ENCODE data around the gene GOLGA5. TPM values are rescaled to one million over a fixed set of nuclear protein-coding genes. Genes with fewer than 3 reads are reported as not detected.
A peak's percentile ranks its signal among the peaks of the same experiment; 100 is the strongest.
"Not testable (repeated sequence)": the region's sequence is repeated elsewhere in the genome, so short reads cannot be mapped to it uniquely, and the experiment has no call there.

The GOLGA5 gene, protein sequence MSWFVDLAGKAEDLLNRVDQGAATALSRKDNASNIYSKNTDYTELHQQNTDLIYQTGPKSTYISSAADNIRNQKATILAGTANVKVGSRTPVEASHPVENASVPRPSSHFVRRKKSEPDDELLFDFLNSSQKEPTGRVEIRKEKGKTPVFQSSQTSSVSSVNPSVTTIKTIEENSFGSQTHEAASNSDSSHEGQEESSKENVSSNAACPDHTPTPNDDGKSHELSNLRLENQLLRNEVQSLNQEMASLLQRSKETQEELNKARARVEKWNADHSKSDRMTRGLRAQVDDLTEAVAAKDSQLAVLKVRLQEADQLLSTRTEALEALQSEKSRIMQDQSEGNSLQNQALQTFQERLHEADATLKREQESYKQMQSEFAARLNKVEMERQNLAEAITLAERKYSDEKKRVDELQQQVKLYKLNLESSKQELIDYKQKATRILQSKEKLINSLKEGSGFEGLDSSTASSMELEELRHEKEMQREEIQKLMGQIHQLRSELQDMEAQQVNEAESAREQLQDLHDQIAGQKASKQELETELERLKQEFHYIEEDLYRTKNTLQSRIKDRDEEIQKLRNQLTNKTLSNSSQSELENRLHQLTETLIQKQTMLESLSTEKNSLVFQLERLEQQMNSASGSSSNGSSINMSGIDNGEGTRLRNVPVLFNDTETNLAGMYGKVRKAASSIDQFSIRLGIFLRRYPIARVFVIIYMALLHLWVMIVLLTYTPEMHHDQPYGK
- total RNA-seq = 40.8 TPM

DNA sequence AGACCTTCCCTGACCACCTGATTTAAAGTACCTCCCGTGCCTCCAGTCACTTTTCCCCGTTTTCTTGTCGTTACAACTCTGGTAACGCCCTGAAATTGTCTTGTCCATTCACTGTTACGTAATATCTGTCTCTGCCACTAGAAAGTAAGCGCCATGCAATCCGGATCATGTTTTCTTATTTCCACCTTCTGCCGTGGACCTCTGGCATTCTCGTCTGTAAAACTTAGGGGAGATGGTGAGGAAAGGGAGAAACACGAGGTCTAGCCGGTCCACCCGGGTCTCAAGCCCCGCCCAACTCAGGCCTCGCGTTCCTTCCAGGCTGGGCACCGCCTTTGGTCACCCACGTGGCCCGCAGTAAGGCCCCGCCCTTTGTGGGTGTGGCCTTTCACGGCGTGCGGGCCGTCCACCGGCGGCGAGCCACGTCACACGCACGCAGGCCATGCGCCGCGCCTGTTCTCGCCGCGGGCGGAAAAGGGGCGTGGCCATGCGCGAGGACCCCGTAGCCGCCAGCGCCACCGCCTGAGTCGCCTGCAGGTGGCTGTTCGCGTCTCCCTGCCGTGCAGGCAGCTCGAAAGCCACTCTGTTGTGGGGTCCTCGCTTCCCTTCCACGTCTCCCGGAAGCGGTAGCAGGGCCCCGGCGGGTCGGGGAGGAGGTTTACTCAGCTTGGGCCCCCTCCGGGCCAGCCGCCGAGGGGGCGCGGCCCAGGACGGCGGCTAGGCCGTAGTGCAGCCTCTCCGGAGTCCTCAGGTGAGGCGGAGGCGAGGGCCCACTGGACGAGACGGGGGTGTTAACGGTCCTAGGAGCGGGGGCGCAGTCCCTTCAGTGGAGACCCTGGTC is at the start of gene GOLGA5:
Gene GOLGA5 (plus strand): TSS at position 597 of the 838 bp plus-strand sequence. CDS start 3,133 bp downstream, outside the sequence.
- FAIRE-seq (no peak), DNase-seq (ENCODE audit: low spot score in 2 of 2) (peak; percentile 88 to 91)

DNA sequence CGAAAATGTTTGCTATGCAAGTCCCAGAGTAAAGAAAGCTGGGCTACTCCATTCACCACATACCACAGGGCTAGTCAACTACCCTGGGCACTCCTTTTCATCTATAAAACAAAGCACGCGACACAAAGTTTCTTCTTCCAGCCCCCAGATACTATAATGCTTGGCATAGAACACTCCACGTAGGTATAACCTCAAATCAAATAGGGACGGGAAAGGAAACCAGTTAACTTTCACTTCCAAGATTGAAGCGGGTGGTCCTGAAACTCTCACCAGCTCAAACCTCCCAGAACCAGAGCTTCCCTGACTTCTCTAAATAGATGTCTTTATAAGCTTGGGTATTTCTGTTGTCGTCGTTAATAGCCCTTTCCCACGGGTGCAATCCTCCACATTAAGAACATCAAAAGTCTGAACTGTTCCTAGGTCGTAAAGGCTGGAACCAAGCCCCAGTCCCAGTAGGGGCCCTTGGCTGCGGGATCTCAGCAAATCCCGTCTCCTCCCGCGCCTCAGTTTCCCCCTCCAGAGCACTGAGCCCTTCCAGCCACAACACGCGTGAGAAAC is 46.3 kb upstream of the GOLGA5 start:
- no peak for DNase-seq (ENCODE audit: low spot score in 2 of 2)
- no peak for FAIRE-seq

DNA sequence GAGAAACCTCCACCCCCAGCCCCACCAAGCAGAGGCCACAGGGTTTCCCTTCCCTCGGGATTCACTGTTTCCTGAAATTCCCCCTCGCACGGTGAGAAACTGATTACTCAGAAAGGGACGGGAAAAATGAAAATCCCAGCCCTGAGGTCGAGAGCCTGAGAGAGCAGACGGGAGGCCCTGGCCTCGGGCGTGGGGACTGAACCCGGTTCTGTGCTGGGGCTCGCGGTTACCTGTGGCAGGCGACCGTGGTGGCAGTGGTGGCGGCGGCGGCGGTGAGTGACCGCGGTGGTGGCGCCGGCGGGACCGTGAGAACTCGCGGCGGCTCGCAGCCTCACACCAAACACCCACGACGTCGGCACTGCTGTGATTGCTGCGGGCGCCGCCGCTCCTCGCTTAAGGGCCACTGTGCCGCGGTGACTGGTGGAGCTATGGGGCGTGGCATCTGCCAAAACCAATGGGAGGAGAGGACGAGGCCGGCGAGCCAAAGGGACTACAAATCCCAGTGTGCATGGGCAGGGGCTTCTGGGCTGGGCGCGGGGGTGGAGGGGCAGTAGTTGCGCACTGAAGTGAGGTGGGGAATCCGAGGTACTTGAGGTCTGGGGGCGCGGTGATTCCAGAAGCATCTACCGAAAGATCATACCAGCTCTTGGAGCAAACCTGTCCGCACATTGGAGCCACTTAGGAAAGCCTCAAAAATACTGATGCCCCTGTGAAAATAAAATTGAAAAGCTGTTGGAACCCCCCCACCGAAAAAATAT is 45.7 kb upstream of the GOLGA5 start, which contains the start of gene LGMN:
Gene LGMN (minus strand): TSS at position 369 of the 758 bp plus-strand sequence. CDS start 15,841 bp downstream, outside the sequence.
- DNase-seq (ENCODE audit: low spot score in 2 of 2) = peak; percentile 87 to 95
- no peak for FAIRE-seq

DNA sequence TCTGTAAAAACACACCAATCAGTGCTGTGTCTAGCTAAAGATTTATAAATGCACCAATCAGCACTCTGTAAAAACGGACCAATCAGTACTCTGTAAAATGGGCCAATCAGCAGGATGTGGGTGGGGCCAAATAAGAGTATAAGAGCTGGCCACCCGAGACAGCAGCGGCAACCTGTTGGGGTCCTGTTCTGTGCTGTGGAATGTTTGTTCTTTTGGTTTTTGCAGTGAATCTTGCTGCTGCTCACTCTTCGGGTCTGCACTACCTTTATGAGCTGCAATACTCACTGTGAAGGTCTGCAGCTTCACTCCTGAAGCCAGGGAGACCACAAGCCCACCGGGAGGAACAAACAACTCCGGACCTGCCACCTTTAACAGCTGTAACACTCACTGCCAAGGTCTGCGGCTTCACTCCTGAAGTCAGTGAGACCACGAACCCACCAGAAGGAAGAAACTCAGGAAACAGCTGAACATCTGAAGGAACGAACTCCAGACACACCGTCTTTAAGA is 43.8 kb upstream of the GOLGA5 start:
- FAIRE-seq = not testable (repeated sequence)

DNA sequence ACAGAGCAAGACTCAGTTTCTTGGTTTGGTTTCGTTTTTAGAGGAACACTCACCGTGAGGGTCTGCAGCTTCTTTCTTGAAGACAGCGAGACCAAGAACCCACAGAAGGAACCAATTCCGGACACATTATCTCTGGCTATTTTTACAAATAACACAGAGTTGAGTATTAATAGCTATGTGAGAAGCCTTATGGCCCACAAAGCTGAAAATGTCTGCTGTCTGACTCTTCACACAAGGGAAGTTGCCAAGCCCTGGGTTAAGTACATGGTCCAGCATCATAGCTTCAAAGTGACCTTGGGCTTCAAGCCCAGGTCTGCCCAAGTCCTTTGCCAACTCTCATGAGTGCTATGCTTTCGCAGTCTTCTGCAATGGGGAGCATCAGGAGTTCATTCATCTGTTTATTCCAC is 43.1 kb upstream of the GOLGA5 start:
- DNase-seq (ENCODE audit: low spot score in 2 of 2) = no peak

More for the DNA sequence above, 43.8 kb upstream of the GOLGA5 start:
- DNase-seq (ENCODE audit: low spot score in 2 of 2) = not testable (repeated sequence)

DNA sequence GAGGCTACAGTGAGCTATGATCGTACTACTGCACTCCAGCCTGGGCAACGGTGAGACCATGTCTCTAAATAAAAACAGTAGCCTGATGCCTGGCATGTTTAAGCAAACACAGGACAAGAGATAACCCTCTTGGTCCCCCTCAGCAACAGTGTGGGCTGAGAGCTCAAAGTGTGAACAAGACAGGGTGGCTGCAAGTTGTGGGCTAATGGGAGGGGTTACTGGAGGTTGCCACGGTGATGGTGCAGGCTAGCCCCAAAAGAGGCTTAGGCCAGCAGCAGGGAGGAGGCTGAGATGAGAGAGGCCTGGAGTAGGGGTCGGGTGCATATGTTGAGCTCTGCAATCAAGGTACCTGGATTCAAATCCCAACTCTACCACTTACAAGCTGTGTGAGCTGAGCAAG is 42.3 kb upstream of the GOLGA5 start:
- DNase-seq (ENCODE audit: low spot score in 2 of 2) (no peak), FAIRE-seq (no peak)

More for the DNA sequence above, 43.1 kb upstream of the GOLGA5 start:
- no peak for FAIRE-seq

DNA sequence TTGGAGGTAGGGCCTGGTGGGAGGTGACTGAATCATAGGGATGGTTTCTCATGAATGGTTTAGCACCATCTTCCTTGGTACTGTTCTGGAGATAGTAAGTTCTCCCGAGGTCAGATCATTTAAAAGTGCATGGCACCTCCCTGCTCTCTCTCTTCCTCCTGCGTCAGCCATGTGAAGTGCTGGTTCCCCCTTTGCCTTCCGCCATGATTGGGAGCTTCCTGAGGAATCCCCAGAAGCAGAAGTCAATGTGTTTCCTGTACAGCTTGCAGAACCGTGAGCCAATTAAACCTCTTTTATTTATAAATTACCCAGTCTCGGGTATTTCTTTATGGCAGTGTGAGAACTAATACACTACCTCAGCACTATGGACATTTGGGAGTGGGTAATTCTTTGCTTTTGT is 40.9 kb upstream of the GOLGA5 start:
- FAIRE-seq (no peak), DNase-seq (ENCODE audit: low spot score in 2 of 2) (no peak)

DNA sequence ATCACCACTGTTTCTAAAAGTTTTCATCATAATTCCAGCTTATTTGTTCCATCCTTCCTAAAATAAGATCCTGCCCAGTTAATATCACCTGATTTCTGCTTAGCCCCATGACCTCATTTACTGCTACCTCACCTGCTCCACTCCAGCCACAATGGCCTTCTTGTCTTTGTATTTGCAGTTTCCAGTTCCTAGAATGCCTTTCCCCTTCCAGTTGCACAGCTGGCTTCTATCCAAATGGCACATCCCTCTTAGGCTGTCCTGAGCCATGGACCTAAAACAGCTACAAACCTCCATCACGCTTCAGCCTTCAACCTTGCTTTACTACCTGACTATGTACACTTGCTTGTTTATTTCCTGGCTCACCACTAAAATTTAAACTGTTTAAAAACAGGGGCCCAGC is 39.1 kb upstream of the GOLGA5 start:
- DNase-seq (ENCODE audit: low spot score in 2 of 2) = no peak
- FAIRE-seq = no peak

DNA sequence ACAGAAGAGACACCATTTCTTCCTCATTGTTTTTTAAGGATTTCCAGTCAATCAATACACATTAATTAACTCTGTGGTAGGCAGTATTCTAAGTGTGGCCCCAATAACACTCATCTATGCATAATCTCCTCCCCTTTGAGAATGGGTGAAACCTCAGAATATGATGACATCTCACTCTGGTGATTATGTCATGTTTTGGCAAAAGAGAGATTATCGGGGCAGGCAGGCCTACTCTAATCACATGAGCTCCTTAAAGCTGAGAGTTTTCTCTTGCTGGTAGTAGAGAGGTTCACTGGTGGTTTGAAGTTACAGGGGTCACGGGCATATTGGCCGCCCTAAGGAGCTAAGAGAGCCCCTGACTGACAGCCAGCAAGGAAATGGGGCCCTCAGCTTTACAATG is 38.6 kb upstream of the GOLGA5 start:
- no peak for DNase-seq (ENCODE audit: low spot score in 2 of 2)
- FAIRE-seq = no peak

DNA sequence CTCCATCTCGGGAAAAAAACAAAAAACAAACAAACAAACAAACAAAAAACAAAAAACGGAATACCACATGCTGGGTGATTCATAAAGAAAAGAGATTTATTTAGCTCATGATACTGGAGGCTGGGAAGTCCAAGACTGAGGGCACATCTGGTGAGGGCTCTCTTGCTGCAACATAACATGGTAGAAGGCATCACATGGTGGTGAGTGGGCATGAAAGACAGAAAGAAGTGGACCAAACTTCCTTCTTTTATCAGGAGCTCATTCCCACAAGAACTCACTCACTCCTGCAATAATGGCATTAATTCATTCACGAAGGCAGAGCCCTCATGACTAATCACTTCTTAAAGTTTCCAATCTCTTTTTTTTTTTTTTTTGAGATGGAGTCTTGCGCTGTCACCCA is 37.7 kb upstream of the GOLGA5 start:
- FAIRE-seq = no peak
- no peak for DNase-seq (ENCODE audit: low spot score in 2 of 2)

DNA sequence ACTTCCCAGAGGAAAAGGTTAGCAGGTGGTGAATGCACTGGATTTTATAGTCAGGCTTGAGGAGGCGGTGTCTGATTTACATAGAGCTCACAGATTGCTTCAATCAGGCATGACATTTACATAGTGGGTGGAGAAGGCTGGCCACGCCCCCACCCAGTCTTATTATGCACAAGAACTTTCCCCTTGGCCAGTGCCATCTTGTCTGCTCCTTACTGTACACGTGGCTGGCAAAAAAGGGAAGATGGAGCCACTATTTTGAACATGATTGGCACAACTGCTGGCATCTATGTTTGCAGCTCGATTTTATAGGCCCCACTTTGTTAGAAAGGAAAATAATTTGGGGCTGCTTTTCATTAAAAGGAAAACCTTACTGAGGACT is 34.8 kb upstream of the GOLGA5 start:
- DNase-seq (ENCODE audit: low spot score in 2 of 2) (no peak), FAIRE-seq (no peak)

DNA sequence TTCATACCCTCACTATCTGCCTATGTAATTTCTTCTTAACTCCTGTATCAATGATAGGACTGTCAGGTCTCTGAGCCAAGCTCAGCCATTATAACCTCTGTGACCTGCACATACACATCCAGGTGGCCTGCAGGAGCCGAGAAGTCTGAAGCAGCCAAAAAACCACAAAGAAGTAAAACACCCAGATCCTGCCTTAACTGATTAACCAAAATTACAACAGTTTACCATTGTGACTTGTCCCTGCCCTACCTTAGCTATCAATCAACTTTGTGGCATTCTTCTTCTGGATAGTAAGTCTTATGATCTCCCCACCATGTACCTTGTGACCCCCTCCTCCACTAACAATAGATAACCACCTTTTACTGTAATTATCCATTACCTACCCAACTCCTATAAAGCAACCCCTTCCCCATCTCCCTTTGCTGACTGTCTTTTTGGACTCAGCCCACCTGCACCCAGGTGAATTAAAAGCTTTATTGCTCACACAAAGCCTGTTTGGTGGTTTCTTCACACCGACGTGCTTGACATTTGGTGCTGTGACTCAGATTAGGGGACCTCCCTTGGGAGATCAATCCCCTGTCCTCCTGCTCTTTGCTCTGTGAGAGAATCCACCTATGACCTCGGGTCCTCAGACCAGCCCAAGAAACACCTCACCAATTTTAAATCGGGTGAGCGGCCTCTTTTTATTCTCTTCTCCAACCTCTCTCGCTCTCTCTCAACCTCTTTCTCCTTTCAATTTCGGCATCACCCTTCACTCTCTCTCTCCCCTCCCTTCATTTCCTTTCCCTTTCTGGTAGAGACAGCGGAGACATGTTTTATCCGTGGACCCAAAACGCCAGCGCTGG is 34.2 kb upstream of the GOLGA5 start:
- FAIRE-seq = no peak
- DNase-seq (ENCODE audit: low spot score in 2 of 2) = no peak

DNA sequence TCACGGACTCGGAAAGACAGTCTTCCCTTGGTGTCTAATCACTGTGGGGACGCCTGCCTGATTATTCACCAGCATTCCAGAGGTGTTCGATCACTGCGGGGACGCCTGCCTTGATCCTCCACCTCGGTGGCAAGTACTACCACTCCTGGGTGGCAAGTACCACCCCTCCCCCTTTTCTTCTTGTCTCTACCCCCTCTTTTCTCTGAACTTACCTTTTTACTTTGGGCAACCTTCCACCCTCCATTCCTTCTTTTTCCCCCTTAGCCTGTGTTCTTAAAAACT is 33.6 kb upstream of the GOLGA5 start:
- no peak for DNase-seq (ENCODE audit: low spot score in 2 of 2)
- FAIRE-seq = no peak

DNA sequence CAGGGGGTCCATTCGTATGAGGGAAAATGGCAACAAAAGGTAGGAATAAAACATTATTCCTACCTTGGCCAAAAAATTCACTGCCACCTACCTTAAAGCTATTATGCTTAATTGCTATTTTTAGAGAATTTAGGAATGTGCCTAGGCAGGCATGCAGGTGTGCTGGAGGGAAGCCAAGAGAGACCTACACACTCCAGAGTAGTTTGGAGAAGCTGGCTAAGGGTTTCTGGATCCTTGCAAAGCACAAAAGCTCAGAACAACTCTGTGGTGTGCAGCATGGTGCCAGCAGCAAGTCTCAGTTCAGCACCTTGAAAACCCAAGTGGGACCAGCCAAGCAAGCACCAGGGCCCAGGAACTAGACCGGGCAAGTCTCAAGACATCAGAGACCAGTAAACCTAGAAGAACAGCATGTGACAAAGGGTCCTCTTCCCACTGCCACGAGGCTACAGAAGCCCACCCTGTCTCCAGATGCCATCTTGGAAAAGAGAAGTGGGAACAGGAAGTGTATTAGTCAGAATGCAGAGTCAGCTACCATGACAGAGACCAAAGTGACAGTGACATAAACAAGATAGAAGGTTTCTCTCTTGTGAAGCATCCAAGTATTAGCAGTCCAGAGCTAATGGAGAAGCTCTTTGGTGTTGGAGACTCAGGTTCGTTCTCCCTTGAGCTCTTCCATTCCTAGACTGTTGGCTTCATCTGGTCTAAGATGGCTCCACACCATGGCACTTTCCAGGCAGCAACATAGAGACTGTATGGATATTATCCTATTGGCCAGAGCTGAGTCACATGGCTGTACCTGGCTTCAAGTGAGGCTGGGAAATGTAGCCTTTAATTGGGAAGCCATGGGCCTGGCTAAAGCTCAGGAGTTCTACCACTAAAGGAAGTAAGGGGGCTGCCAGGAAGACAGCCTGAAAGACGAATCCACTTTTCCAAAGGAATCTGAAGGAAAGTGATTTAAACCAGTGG is 30.2 kb upstream of the GOLGA5 start:
- DNase-seq (ENCODE audit: low spot score in 2 of 2) = not testable (repeated sequence)

DNA sequence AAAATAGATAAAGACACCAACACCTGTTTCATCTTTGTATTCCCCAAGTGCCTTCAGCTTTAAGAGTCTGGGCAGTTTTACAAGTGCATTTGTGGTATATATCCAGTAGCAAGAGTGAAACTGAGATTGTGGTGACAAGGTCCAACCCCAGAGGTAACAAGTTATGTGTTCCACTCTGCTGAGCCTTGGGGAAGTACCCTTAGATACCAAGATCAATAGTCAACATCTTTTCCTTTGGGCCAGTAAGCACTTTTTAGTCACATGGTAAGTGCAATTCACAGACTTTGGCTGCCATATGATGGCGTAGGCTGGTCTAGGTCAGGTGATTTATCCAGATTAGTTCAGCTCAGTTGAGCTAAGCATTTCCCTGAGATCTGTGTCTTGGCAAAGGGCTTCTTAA is 25.9 kb upstream of the GOLGA5 start:
- DNase-seq (ENCODE audit: low spot score in 2 of 2); FAIRE-seq: not testable (repeated sequence)

More for the DNA sequence above, 30.2 kb upstream of the GOLGA5 start:
- FAIRE-seq = not testable (repeated sequence)

DNA sequence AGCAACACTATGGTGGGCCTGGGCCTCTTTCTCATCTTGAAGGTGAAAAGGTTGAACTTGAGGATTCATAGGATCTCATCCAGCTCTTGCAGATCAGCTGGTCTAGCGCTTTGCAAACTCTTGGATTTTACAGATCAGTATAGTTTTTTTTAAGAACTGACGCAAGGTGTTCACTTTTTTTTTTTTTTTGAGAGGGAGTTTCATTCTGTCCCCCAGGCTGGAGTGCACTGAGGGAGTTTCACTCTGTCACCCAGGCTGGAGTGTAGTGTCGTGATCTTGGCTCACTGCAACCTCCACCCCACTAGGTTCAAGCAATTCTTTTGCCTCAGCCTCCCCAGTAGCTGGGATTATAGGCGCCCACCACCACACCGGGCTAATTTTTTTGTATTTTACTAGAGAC is 25.3 kb upstream of the GOLGA5 start:
- no peak for FAIRE-seq
- DNase-seq (ENCODE audit: low spot score in 2 of 2) = no peak

DNA sequence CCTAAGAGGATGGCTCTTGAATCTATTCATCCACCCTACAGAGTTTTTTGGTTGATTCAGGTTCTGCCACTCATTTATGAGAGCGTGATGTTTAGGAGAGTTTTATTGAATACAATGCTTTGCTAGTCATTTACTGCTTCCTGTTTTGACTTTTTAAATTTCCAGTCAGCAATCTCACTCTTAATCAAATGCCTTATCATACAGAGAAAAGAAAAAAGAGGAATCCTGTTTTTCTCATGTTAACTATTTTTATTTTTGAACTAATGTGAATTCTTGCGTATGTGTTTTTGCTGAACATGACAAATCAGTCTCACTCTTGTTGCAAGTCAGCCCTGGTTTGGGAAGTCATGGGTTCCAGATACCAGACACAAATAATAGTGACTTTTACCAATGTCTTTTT is 23.6 kb upstream of the GOLGA5 start:
- FAIRE-seq (no peak), DNase-seq (ENCODE audit: low spot score in 2 of 2) (no peak)

DNA sequence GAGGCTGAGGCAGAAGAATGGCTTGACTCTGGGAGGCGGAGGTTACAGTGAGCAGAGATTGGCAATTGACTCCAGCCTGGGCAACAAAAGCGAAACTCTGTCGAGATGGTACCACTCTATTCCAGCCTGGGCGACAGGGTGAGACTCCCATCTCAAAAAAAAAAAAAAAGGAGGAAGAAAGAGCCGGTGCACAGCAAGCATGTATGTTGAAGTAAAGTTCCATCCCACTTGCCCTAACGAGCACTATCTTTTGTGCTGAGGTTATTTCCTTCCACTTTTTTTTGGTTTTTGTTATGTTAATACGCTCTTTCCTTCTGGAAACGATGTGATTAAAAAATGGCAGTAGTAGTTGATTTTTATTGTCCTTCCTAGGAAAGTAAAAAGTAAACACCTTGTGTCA is 19.5 kb upstream of the GOLGA5 start:
- DNase-seq (ENCODE audit: low spot score in 2 of 2) = no peak
- no peak for FAIRE-seq

Measured in frontal cortex (tissue), 4 donors.